ENCODE data around the gene PKD2. TPM values are rescaled to one million over a fixed set of nuclear protein-coding genes. Genes with fewer than 3 reads are reported as not detected.

Gene PKD2
- total and polyA plus RNA-seq, 2 of the 4 experiments (the other 2 are of a cell fraction), result 43.8 to 51.3 TPM

- H3K36me3 ChIP-seq (ENCODE audit: control insufficient read depth, insufficient read depth, low read length), result peaks cover 10% of the 10 kb centered on the region
- H3K23ac ChIP-seq (ENCODE audit: low read depth, low read length), result 0 out of 2 replicates have a peak overlapping the region, but pooled peaks have one; percentile 34
- intact Hi-C loops (cut with micrococcal nuclease), result loop anchor here (5.0 to 10.0 kb wide), 2 partner anchors 225 to 458 kb away; partner anchors contain the start of gene PPM1K
- no peak overlapping the region for H3K56ac ChIP-seq (ENCODE audit: extremely low read depth, insufficient read depth, low read length)
- no peaks in the 10 kb centered on the region for H3K9me3 ChIP-seq (ENCODE audit: control insufficient read depth, insufficient read depth, low read length)
- no peak overlapping the region for H2AK5ac ChIP-seq (ENCODE audit: low read depth, low read length)
- no peaks in the 10 kb centered on the region for H4K20me1 ChIP-seq (ENCODE audit: insufficient read depth, low read length)
- H3K27me3 ChIP-seq (ENCODE audit: control insufficient read depth, insufficient read depth, low read length), result no peaks in the 10 kb centered on the region
- ATAC-seq (ENCODE audit: low read depth), result no peak
- no peak overlapping the region for H3K4me2 ChIP-seq (ENCODE audit: low read depth, low read length)
- no peak overlapping the region for H2BK15ac ChIP-seq (ENCODE audit: low read depth, low read length)
- no peaks in the 10 kb centered on the region; the same call in 1 of the 2 replicates for H3K9me1 ChIP-seq (ENCODE audit: insufficient read depth, low read length)
- DNase-seq, result no peak
- POLR2A ChIA-PET (ENCODE audit: unreplicated experiment), result interaction anchor here (0.6 kb wide), 1 partner anchor 37 kb away, joined by 3 read pairs; no protein-coding TSS in a partner anchor
- CTCF ChIA-PET, result no interaction called here
- no TSS peak for BruUV-seq (replicated peaks)
- no peak overlapping the region for H3K4me3 ChIP-seq (ENCODE audit: insufficient read depth, low read depth, low read length)
- dilution Hi-C loops (cut with HindIII; ENCODE audit: low sequenced_read_pairs, unreplicated experiment), result no loop called here
- H4K91ac ChIP-seq (ENCODE audit: insufficient read depth, low read depth, low read length), result no peak overlapping the region
- H2BK120ac ChIP-seq (ENCODE audit: low read depth, low read length), result no peak overlapping the region
- no peak overlapping the region for H2BK20ac ChIP-seq (ENCODE audit: low read depth, low read length)
- H3K18ac ChIP-seq (ENCODE audit: low read depth, low read length), result no peak overlapping the region
- TF ChIP-seq RFX5 (IDR thresholded peaks at IDR 0.05; ENCODE audit: low read depth, low read length) (no peak), SMC3 (IDR thresholded peaks at IDR 0.05; ENCODE audit: low read depth, low read length) (no peak), BHLHE40 (IDR thresholded peaks at IDR 0.05; ENCODE audit: low read depth, low read length) (no peak), CHD1 (IDR thresholded peaks at IDR 0.05; ENCODE audit: low read depth, low read length) (no peak), MXI1 (IDR thresholded peaks at IDR 0.05; ENCODE audit: borderline replicate concordance, low read depth, low read length) (no peak), CEBPB (IDR thresholded peaks at IDR 0.05; ENCODE audit: low read depth, low read length) (no peak), MAZ (IDR thresholded peaks at IDR 0.05; ENCODE audit: borderline replicate concordance, low read depth, low read length) (no peak), ELK1 (IDR thresholded peaks at IDR 0.05; ENCODE audit: borderline replicate concordance, low read depth, low read length) (no peak), CTCF (conservative IDR thresholded peaks at IDR 0.05; ENCODE audit: low read depth, low read length) (no peak), NFE2L2 (IDR thresholded peaks at IDR 0.05; ENCODE audit: low read depth, low read length) (no peak), RCOR1 (IDR thresholded peaks at IDR 0.05; ENCODE audit: insufficient replicate concordance, low read length) (no peak), RAD21 (IDR thresholded peaks at IDR 0.05; ENCODE audit: low read length) (no peak), FOS (IDR thresholded peaks at IDR 0.05; ENCODE audit: low read depth, low read length) (no peak), POLR2A (IDR thresholded peaks at IDR 0.05; ENCODE audit: low read depth, low read length) (no peak), USF2 (IDR thresholded peaks at IDR 0.05; ENCODE audit: low read depth, low read length) (no peak), MAFK (IDR thresholded peaks at IDR 0.05; ENCODE audit: low read depth, low read length) (no peak)
- H2AK9ac ChIP-seq (replicated peaks; ENCODE audit: low read depth, low read length, poor library complexity), result no peak overlapping the region
- H4K8ac ChIP-seq (ENCODE audit: low read depth in 2 of 2, low read length in 2 of 2), result no peak overlapping the region
- H3K27ac ChIP-seq (ENCODE audit: insufficient read depth, low read length), result no peak overlapping the region
- no peak overlapping the region for H3K4ac ChIP-seq (ENCODE audit: low read depth, low read length)
- no peaks in the 10 kb centered on the region for H3K4me1 ChIP-seq (ENCODE audit: control insufficient read depth, insufficient read depth, low read length)
- no peak overlapping the region for H3K14ac ChIP-seq (replicated peaks; ENCODE audit: low read depth, low read length)
- H2AFZ ChIP-seq (replicated peaks; ENCODE audit: low read length, poor library complexity), result no peak overlapping the region
- in situ Hi-C loops (cut with MboI; ENCODE audit: low sequenced_read_pairs), result no loop called here
- no peaks in the 10 kb centered on the region for H3K79me1 ChIP-seq (ENCODE audit: low read depth in 1 of 2, low read length in 2 of 2)
- H4K5ac ChIP-seq (ENCODE audit: low read depth, low read length), result no peak overlapping the region
- H3K9ac ChIP-seq (ENCODE audit: low read depth, low read length), result no peak overlapping the region
- no CpG with 5 or more reads among the region's 2 CpGs for WGBS, 2 experiments (ENCODE audit: extremely low coverage in 2 of 2, insufficient read length in 1 of 2)
- H2BK5ac ChIP-seq (ENCODE audit: low read depth, low read length, poor library complexity, severe bottlenecking), result no peak overlapping the region
Measured at GRCh38 chr4:88059766-88060165, 52.3 kb downstream of the PKD2 start.

All from IMR-90 (cell line).